Measurements from ENCODE around the gene SMG6. TPM values are rescaled to one million over a fixed set of nuclear protein-coding genes. Genes with fewer than 3 reads are reported as not detected.

Gene SMG6
- total RNA-seq, 1 experiment from 2014 or later, result 36.1 TPM

GRCh38 chr17:2061441-2061958 lies 242.1 kb downstream of the SMG6 start:
- Histone ChIP-seq H3K27ac (ENCODE audit: low read depth, low read length, poor library complexity, severe bottlenecking) (peak overlapping the region; percentile 62), H3K4me1 (ENCODE audit: insufficient read depth, low read length, poor library complexity, severe bottlenecking) (peaks cover 17% of the 10 kb centered on the region), H3K9me3 (ENCODE audit: low read depth, low read length, poor library complexity, severe bottlenecking) (no peaks in the 10 kb centered on the region), H3K27me3 (replicated peaks; ENCODE audit: insufficient read depth, low read depth, low read length, poor library complexity) (no peaks in the 10 kb centered on the region), H3K4me3 (ENCODE audit: low read depth, low read length, poor library complexity, severe bottlenecking) (no peak overlapping the region), H3K36me3 (ENCODE audit: insufficient read depth, low read length, poor library complexity, severe bottlenecking) (peaks cover 16% of the 10 kb centered on the region)
- TF ChIP-seq EZH2 (IDR thresholded peaks at IDR 0.05; ENCODE audit: borderline replicate concordance, low read depth, low read length, poor library complexity, severe bottlenecking), result no peak
- TF ChIP-seq, protein P1, sequence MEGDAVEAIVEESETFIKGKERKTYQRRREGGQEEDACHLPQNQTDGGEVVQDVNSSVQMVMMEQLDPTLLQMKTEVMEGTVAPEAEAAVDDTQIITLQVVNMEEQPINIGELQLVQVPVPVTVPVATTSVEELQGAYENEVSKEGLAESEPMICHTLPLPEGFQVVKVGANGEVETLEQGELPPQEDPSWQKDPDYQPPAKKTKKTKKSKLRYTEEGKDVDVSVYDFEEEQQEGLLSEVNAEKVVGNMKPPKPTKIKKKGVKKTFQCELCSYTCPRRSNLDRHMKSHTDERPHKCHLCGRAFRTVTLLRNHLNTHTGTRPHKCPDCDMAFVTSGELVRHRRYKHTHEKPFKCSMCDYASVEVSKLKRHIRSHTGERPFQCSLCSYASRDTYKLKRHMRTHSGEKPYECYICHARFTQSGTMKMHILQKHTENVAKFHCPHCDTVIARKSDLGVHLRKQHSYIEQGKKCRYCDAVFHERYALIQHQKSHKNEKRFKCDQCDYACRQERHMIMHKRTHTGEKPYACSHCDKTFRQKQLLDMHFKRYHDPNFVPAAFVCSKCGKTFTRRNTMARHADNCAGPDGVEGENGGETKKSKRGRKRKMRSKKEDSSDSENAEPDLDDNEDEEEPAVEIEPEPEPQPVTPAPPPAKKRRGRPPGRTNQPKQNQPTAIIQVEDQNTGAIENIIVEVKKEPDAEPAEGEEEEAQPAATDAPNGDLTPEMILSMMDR (conservative IDR thresholded peaks at IDR 0.05; ENCODE audit: low read depth, low read length), result no peak
- POLR2A ChIA-PET (ENCODE audit: low non-redundant PET), result no interaction called here
- no TSS peak for BruUV-seq (replicated peaks)
- no peak for DNase-seq (ENCODE audit: low spot score)
- intact Hi-C loops (cut with micrococcal nuclease; ENCODE audit: unreplicated experiment), result no loop called here
- CTCF ChIA-PET, result interaction anchor here (0.8 kb wide), 1 partner anchor 174 kb away, joined by 3 read pairs; no protein-coding TSS in a partner anchor

GRCh38 chr17:2060681-2061440 lies 242.7 kb downstream of the SMG6 start:
- Histone ChIP-seq H3K4me3 (ENCODE audit: low read depth, low read length, poor library complexity, severe bottlenecking) (no peak overlapping the region), H3K9me3 (ENCODE audit: low read depth, low read length, poor library complexity, severe bottlenecking) (no peaks in the 10 kb centered on the region), H3K27ac (ENCODE audit: low read depth, low read length, poor library complexity, severe bottlenecking) (peak overlapping the region; percentile 62), H3K27me3 (replicated peaks; ENCODE audit: insufficient read depth, low read depth, low read length, poor library complexity) (no peaks in the 10 kb centered on the region), H3K4me1 (ENCODE audit: insufficient read depth, low read length, poor library complexity, severe bottlenecking) (peaks cover 17% of the 10 kb centered on the region), H3K36me3 (ENCODE audit: insufficient read depth, low read length, poor library complexity, severe bottlenecking) (peaks cover 16% of the 10 kb centered on the region)
- ChIA-PET POLR2A (ENCODE audit: low non-redundant PET) (no interaction called here), CTCF (no interaction called here)
- no TSS peak for BruUV-seq (replicated peaks)
- intact Hi-C loops (cut with micrococcal nuclease; ENCODE audit: unreplicated experiment), result no loop called here
- TF ChIP-seq, protein P1 (conservative IDR thresholded peaks at IDR 0.05; ENCODE audit: low read depth, low read length), result no peak
- no peak for DNase-seq (ENCODE audit: low spot score)

- peak overlapping the region; percentile 2 for H3K27ac ChIP-seq (ENCODE audit: low read depth, low read length, poor library complexity, severe bottlenecking)
- H3K36me3 ChIP-seq (ENCODE audit: insufficient read depth, low read length, poor library complexity, severe bottlenecking), result peaks cover 14% of the 10 kb centered on the region
- H3K4me1 ChIP-seq (ENCODE audit: insufficient read depth, low read length, poor library complexity, severe bottlenecking), result peaks cover 20% of the 10 kb centered on the region
- TF ChIP-seq, protein P1 (conservative IDR thresholded peaks at IDR 0.05; ENCODE audit: low read depth, low read length), result no peak
- no peak for TF ChIP-seq EZH2 (IDR thresholded peaks at IDR 0.05; ENCODE audit: borderline replicate concordance, low read depth, low read length, poor library complexity, severe bottlenecking)
- H3K27me3 ChIP-seq (replicated peaks; ENCODE audit: insufficient read depth, low read depth, low read length, poor library complexity), result no peaks in the 10 kb centered on the region
- no peak for DNase-seq (ENCODE audit: low spot score)
- ChIA-PET CTCF (no interaction called here), POLR2A (ENCODE audit: low non-redundant PET) (no interaction called here)
- intact Hi-C loops (cut with micrococcal nuclease; ENCODE audit: unreplicated experiment), result no loop called here
- H3K4me3 ChIP-seq (ENCODE audit: low read depth, low read length, poor library complexity, severe bottlenecking), result no peak overlapping the region
- BruUV-seq (replicated peaks), result no TSS peak
- H3K9me3 ChIP-seq (ENCODE audit: low read depth, low read length, poor library complexity, severe bottlenecking), result no peaks in the 10 kb centered on the region
These were observed 243.3 kb downstream of the SMG6 start for GRCh38 chr17:2060385-2060658.
